ENCODE data around the gene DOCK10. TPM values are rescaled to one million over a fixed set of nuclear protein-coding genes. Genes with fewer than 3 reads are reported as not detected.

DOCK10 gene
- polyA plus RNA-seq, 1 experiment = 53.0 TPM

DNA sequence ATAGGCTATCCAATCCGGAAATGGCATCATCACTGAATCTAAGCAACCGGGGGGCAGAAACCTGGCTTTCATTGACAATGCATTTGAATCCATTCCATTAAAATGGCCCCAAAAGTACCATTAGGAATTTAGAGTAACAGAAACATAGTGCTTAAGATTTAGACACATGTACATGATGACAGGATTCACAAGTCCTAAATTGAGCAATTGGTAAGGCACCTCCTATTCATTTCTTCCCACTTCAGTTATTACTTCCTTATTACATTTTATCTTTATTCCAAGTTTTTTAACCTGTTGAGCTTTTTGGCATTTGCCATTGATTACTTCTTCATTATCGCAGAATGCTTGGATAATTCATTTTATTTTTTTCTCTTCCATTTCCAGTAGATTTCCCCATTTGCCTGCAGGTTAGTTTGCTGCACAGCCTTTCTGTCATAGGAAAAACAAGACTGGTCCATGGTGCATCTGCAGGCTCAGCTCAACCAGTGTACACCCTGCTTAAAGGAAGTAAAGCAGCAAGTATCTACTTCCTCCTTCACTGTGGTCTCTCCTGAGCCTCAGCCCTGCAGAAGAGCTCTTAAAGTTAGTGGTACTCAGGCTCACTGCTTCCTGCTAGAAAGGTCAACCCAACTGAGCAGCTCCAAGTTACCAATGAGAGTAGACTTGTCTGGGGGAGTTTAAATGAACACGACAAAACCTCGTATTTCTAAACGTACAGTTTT lies 89.2 kb downstream of the DOCK10 start:
- TF ChIP-seq, protein P1, sequence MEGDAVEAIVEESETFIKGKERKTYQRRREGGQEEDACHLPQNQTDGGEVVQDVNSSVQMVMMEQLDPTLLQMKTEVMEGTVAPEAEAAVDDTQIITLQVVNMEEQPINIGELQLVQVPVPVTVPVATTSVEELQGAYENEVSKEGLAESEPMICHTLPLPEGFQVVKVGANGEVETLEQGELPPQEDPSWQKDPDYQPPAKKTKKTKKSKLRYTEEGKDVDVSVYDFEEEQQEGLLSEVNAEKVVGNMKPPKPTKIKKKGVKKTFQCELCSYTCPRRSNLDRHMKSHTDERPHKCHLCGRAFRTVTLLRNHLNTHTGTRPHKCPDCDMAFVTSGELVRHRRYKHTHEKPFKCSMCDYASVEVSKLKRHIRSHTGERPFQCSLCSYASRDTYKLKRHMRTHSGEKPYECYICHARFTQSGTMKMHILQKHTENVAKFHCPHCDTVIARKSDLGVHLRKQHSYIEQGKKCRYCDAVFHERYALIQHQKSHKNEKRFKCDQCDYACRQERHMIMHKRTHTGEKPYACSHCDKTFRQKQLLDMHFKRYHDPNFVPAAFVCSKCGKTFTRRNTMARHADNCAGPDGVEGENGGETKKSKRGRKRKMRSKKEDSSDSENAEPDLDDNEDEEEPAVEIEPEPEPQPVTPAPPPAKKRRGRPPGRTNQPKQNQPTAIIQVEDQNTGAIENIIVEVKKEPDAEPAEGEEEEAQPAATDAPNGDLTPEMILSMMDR (IDR thresholded peaks at IDR 0.05; ENCODE audit: low read depth, low read length) = no peak
- DNase-seq (ENCODE audit: low read depth, low spot score) = no peak
- ChIA-PET POLR2A (no interaction called here), CTCF (interaction anchor here (0.5 kb wide), 1 partner anchor 46 kb away, joined by 3 read pairs; no protein-coding TSS in a partner anchor)
- H3K27ac ChIP-seq (ENCODE audit: low read depth, low read length) = no peak overlapping the region
- H3K4me3 ChIP-seq (ENCODE audit: low read depth, low read length) = no peak overlapping the region
- H3K9me3 ChIP-seq (ENCODE audit: control insufficient read depth, insufficient read depth, low read length) = no peaks in the 10 kb centered on the region
- H3K27me3 ChIP-seq (ENCODE audit: control insufficient read depth, insufficient read depth, low read length) = no peaks in the 10 kb centered on the region

DNA sequence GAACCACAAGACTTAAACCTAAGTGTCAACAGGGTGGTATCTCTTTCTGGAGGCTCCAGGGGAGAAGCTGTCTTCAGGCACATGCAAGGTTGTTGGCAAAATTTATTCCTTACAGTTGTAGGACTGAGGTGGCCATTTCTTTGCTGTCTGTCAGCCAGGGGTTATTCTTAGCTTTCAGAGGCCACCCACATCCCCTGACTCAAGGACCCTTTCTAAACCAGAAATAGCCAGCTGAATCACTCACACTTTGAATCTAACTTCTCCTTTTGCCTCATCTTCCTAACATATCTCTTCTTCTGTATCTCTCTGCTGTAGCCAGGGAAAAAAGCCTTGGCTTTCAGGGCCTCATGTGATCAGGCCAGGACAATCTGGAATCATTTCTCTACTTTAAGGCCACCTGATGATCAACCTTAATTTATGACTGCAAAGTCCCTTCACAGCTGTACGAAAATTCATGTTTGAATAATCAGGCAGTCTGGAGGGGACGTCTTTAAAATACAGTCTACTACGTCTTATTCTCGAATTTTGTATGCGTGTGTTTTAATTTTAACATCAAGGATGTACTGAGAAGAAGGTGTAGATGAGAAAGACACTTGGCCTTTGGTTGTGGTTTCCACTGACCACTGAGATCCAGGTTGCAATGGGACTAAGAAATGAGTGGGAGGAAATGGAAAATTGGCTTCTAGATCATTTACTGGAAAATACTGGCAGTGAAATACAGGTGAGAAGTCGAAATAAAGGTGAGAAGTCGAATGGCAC lies 90.4 kb downstream of the DOCK10 start:
- Histone ChIP-seq H3K27ac (ENCODE audit: low read depth, low read length) (no peak overlapping the region), H3K4me3 (ENCODE audit: low read depth, low read length) (no peak overlapping the region), H3K27me3 (ENCODE audit: control insufficient read depth, insufficient read depth, low read length) (no peaks in the 10 kb centered on the region), H3K9me3 (ENCODE audit: control insufficient read depth, insufficient read depth, low read length) (no peaks in the 10 kb centered on the region)
- POLR2A ChIA-PET = no interaction called here
- CTCF ChIA-PET = interaction anchor here (1.2 to 1.4 kb wide), 2 partner anchors 8 to 49 kb away, joined by 3 to 4 read pairs; no protein-coding TSS in a partner anchor
- TF ChIP-seq, protein P1 (IDR thresholded peaks at IDR 0.05; ENCODE audit: low read depth, low read length) = no peak
- no peak for DNase-seq (ENCODE audit: low read depth, low spot score)

DNA sequence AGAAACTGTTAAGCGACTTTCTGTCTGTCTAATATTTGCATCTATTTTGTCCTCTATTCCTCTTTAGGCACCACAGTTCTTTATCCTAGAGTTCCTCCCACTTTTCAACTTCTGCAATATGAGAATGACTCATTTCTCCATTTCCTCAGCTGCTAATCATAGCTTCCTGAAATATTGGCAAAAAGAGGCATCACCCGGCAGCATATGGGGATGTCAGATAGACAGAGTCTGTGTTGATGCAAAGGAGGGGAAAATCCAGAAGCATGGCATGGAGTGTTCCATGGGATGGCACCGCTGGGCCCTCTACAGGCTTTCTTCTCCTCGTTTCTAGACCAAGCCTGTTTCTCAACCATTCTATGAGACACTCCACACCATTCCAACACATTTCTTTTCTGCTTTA lies 93.4 kb downstream of the DOCK10 start:
- Histone ChIP-seq H3K9me3 (ENCODE audit: control insufficient read depth, insufficient read depth, low read length) (no peaks in the 10 kb centered on the region), H3K4me3 (ENCODE audit: low read depth, low read length) (no peak overlapping the region), H3K27ac (ENCODE audit: low read depth, low read length) (no peak overlapping the region), H3K27me3 (ENCODE audit: control insufficient read depth, insufficient read depth, low read length) (no peaks in the 10 kb centered on the region)
- TF ChIP-seq, protein P1 (IDR thresholded peaks at IDR 0.05; ENCODE audit: low read depth, low read length) = no peak
- no peak for DNase-seq (ENCODE audit: low read depth, low spot score)
- POLR2A ChIA-PET = no interaction called here
- CTCF ChIA-PET = interaction anchor here (1.4 to 2.4 kb wide), 2 partner anchors 11 to 53 kb away, joined by 4 to 7 read pairs; no protein-coding TSS in a partner anchor

DNA sequence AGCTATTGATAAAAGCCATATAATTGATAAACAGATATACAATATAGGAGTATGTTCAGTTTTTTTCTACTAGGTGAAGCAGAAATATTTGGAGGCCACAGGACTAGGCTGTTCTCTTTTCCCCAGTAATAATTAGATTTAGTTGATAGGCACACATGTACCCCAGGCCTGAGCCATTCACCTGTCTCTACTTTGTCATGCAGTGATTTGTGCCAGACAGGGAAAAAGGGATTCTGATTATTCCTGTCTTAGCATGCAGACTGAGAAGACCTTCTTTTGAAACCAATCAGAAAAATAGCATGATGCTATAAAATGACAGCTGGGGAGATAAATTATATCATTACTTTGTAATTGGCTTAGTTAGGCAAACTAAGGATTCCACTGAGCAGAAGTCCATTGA lies 94.3 kb downstream of the DOCK10 start:
- TF ChIP-seq, protein P1 (IDR thresholded peaks at IDR 0.05; ENCODE audit: low read depth, low read length) = no peak
- Histone ChIP-seq H3K27me3 (ENCODE audit: control insufficient read depth, insufficient read depth, low read length) (no peaks in the 10 kb centered on the region), H3K27ac (ENCODE audit: low read depth, low read length) (no peak overlapping the region), H3K4me3 (ENCODE audit: low read depth, low read length) (no peak overlapping the region), H3K9me3 (ENCODE audit: control insufficient read depth, insufficient read depth, low read length) (no peaks in the 10 kb centered on the region)
- DNase-seq (ENCODE audit: low read depth, low spot score) = no peak
- ChIA-PET POLR2A (no interaction called here), CTCF (interaction anchor here (2.4 kb wide), 1 partner anchor 53 kb away, joined by 7 read pairs; no protein-coding TSS in a partner anchor)

DNA sequence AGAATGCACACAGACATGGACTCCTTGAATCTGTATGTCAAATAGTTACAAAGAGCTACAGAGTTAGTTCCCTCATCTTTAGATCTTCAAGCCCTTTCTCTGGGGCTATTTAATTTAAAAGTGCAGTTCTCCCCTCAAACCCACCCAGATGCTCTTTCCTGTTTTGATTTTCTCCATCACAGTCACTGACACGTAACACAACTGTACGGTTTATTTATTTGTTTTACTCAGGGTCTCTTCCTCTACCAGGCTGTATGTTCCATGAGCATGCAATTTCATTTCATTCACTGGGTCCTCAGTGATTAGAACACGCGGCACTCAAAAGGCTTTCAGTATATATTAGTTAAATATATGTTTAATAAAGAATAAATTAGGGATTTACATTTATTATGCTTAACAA lies 94.7 kb downstream of the DOCK10 start:
- H3K27me3 ChIP-seq (ENCODE audit: control insufficient read depth, insufficient read depth, low read length) = no peaks in the 10 kb centered on the region
- CTCF ChIA-PET = interaction anchor here (0.5 to 2.4 kb wide), 2 partner anchors 54 to 1006 kb away, joined by 4 to 7 read pairs; no protein-coding TSS in a partner anchor
- no peak overlapping the region for H3K27ac ChIP-seq (ENCODE audit: low read depth, low read length)
- H3K9me3 ChIP-seq (ENCODE audit: control insufficient read depth, insufficient read depth, low read length) = no peaks in the 10 kb centered on the region
- TF ChIP-seq, protein P1 (IDR thresholded peaks at IDR 0.05; ENCODE audit: low read depth, low read length) = no peak
- POLR2A ChIA-PET = no interaction called here
- DNase-seq (ENCODE audit: low read depth, low spot score) = no peak
- no peak overlapping the region for H3K4me3 ChIP-seq (ENCODE audit: low read depth, low read length)
